ENCODE measurements around the gene CERS1. TPM values are rescaled to one million over a fixed set of nuclear protein-coding genes. Genes with fewer than 3 reads are reported as not detected.

Gene CERS1
- total and polyA plus RNA-seq, 9 donors, result 0.36 to 2.6 (median 1.2) TPM

GRCh38 chr19:18849838-18850400 is 46.0 kb downstream of the CERS1 start:
- intact Hi-C loops (cut with DNase I), result loop anchor here (2.0 to 10.0 kb wide), 5 partner anchors 253 to 398 kb away; no protein-coding TSS in a partner anchor
- TF ChIP-seq EP300 (IDR thresholded peaks at IDR 0.05), result no peak
- no peak for TF ChIP-seq POLR2A (IDR thresholded peaks at IDR 0.05)
- no peak for TF ChIP-seq CTCF (IDR thresholded peaks at IDR 0.05)
- no peaks in the 10 kb centered on the region for H3K9me3 ChIP-seq
- H3K36me3 ChIP-seq, result no peaks in the 10 kb centered on the region
- H3K4me1 ChIP-seq (ENCODE audit: insufficient read depth), result peaks cover 36% of the 10 kb centered on the region
- WGBS, 3 donors, result 33 to 36% (median 36%) methylated on average over 16 of the region's 16 CpGs
- H3K27me3 ChIP-seq, result no peaks in the 10 kb centered on the region
- no peak overlapping the region for H3K4me3 ChIP-seq
- H3K27ac ChIP-seq, result peak overlapping the region; percentile 3 to 73
- DNase-seq, result no peak

GRCh38 chr19:18848878-18849661 is 46.9 kb downstream of the CERS1 start:
- H3K4me1 ChIP-seq (ENCODE audit: insufficient read depth), result peaks cover 36% of the 10 kb centered on the region
- 6 to 9% (median 7%) methylated on average over 23 of the region's 23 CpGs for WGBS, 3 donors
- intact Hi-C loops (cut with DNase I), result loop anchor here in 3 of 4 donors (2.0 to 5.0 kb wide), 4 partner anchors 252 to 397 kb away; no protein-coding TSS in a partner anchor
- TF ChIP-seq CTCF (IDR thresholded peaks at IDR 0.05) (no peak), EP300 (IDR thresholded peaks at IDR 0.05) (no peak), POLR2A (IDR thresholded peaks at IDR 0.05) (no peak)
- H3K27me3 ChIP-seq, result no peaks in the 10 kb centered on the region
- H3K36me3 ChIP-seq, result no peaks in the 10 kb centered on the region
- H3K4me3 ChIP-seq, result no peak overlapping the region
- no peaks in the 10 kb centered on the region for H3K9me3 ChIP-seq
- DNase-seq, result peak; percentile 66 to 79 (median 70)
- peak overlapping the region; percentile 36 to 73 for H3K27ac ChIP-seq

GRCh38 chr19:18847549-18848463 is 48.2 kb downstream of the CERS1 start:
- Histone ChIP-seq H3K4me1 (ENCODE audit: insufficient read depth) (peaks cover 44% of the 10 kb centered on the region), H3K4me3 (no peak overlapping the region), H3K9me3 (no peaks in the 10 kb centered on the region), H3K27ac (peak overlapping the region in 1 of 2 donors; percentile 55), H3K27me3 (no peaks in the 10 kb centered on the region), H3K36me3 (no peaks in the 10 kb centered on the region)
- DNase-seq, result no peak
- TF ChIP-seq POLR2A (IDR thresholded peaks at IDR 0.05) (no peak), CTCF (IDR thresholded peaks at IDR 0.05) (no peak), EP300 (IDR thresholded peaks at IDR 0.05) (no peak)
- 23 to 30% (median 25%) methylated on average over 24 of the region's 24 CpGs for WGBS, 3 donors
- intact Hi-C loops (cut with DNase I), result loop anchor here in 3 of 4 donors (2.0 to 5.0 kb wide), 4 partner anchors 251 to 396 kb away; no protein-coding TSS in a partner anchor

Data from ovary (tissue), 9 donors.